Measurements from ENCODE around the gene ABL1.
"Not testable (repeated sequence)": the region's sequence is repeated elsewhere in the genome, so short reads cannot be mapped to it uniquely, and the experiment has no call there.

Gene ABL1

DNA sequence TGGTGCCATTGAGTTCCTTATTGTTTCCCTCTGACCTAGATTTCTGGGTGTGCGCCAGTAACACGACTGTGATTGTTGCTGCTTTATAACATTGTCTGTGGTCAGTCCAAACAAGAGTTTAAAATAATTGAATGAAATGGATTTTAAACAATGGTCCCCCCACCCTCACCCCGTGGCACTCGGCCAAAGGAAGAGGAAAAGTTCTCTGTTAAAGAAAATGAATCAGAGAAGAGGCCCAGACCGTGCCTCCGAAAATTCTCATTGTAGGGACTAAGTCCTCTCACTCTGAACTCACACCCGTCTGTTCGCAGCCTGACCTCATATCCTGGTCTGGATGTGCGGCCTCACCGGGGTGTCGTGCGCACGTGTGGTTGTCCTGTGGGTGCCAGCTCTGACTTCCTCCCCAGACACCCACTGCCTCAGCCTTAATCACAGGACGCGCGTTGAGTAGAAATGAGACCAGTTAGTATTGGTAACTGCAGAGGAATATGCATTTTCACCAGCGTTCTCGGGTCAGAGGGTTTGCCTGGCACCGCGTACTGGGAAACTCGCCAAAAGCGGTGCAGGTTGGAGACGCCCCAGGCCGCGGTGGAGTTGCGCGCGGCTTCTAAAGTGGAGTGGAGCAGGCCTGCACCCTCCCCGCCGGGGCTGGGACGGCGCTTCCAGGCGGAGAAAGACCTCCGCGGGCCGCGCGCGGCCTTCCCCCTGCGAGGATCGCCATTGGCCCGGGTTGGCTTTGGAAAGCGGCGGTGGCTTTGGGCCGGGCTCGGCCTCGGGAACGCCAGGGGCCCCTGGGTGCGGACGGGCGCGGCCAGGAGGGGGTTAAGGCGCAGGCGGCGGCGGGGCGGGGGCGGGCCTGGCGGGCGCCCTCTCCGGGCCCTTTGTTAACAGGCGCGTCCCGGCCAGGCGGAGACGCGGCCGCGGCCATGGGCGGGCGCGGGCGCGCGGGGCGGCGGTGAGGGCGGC is at the start of gene ABL1:
Gene ABL1, plus strand, starts transcription at position 884 of the 966 bp plus-strand sequence. CDS start 193 bp downstream, outside the sequence.
- DNase-seq (ENCODE audit: low spot score), result peak; percentile 76

DNA sequence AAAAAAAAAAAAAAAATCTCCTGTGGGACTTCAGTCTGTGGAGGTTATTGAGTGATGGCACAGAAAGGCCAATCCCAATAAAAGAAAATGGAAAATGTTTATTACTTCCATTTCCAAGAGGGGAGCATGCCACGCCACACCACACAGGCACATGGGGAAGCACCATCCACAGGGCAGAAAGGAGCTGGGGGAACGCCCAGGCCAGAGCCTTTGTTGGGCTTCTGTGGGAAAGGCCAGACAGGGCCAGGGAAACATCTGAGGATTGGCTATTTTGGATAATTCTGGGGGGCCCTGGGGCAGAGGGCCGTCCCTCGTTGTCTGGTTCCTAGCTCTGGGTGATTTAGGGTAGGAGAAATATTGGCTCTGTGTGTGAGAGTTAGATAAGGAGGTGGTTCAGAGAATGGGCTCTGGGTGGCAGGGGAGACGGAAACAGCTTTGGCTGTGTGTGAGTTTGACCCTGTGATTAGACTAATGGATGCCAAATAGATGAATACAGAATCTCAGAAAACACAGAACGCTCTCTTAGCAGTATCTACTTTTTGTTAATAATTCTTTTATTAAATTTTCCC is 49.0 kb upstream of the ABL1 start:
- no peak for DNase-seq (ENCODE audit: low spot score)

DNA sequence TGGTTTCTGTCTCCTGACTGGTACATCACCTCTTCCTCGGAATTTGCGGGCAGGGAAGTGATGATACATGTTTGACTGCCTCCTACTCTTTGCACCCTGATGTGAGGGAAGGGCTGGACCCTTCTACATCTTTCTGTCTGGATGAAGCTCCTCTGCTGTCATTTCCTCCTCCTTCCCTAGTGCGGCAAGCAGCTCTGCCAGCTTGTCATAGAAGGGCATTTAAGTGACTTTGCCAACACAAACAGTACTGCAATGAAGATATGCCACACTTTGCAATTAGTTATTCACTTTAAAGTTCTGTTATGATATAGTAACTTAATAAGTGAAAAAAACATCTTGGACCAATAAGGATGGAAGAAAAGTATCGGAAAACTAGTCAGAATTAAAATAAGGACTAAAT is 48.5 kb upstream of the ABL1 start:
- no peak for DNase-seq (ENCODE audit: low spot score)

DNA sequence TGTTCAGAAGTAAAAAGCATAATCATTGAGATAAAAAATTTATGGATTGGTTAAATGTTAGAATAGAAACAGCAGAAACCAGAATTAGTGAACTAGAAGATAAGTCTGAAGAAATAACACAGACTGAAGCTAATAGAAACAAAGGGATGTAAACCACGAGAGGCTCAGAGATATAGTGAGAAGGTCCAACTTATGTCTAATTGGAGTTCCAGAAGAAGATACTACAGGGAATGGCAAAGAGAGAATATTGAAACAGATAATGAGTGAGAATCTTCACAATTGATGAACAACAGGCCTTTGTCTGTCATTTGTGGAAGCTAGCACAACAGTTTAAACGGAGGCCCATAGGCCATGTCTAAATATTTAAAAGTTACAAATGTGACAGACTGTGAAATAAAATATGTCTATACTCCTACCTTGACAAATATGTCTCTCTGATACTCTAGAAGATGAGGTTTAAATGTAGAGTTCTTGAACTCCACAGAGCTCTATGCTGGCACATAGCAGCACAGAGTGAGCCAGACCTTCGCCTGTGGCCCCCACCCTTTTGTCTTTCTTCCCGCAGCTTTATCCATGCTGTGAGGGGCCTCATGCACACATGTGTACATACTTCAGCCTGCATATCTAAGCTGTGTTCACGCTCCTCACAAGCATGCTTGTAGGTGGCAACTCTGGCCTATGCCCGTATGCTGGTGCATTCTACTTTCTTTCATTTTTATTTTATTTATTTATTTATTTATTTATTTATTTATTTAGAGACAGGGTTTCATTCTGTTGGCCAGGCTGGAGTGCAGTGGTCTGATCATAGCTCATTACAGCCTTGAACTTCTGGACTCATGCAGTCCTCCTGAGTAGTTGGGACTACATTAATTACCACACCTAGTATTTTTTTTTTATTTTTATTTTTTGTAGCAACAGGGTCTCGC is 45.0 kb upstream of the ABL1 start:
- no peak for DNase-seq (ENCODE audit: low spot score)

DNA sequence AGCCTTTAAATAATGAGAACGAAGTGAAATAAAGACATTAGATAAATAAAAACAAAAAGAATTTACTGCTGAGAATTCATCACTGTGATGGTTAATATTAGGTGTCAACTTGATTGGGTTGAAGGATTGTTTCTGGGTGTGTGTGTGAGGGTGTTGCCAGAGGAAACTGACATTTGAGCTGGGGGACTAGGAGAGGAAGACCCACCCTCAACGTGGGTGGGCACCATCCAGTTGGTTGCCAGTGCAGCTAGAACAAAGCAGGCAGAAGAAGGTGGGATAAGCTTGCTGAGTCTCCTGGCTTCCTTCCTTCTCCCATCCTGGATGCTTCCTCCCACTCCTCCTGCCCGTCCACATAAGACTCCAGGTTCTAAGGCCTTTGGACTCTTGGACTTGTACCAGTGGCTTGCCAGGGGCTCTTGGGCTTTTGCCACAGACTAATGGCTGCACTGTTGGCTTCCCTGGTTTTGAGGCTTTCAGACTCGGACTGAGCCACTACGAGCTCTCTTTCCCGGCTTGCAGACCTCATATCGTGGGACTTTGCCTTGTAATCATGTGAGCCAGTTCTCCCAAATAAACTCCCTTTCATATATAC is 43.7 kb upstream of the ABL1 start:
- DNase-seq (ENCODE audit: low spot score), result no peak

DNA sequence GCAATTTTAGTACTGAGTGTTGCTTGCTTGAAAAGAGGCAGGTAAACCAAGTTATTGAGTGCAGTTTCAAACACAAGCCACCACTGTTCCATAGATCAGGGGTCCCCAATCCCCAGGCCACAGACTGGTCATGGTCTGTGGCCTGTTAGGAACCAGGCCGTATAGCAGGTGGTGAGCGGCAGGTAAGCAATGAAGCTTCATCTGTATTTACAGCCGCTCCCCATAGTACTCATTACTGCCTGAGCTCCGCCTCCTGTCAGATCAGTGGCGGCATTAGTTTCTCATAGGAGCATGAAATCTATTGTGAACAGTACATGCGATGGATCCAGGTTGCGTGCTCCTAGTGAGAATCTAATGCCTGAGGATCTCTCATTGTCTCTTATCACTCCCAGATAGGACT is 41.5 kb upstream of the ABL1 start:
- DNase-seq (ENCODE audit: low spot score), result no peak

DNA sequence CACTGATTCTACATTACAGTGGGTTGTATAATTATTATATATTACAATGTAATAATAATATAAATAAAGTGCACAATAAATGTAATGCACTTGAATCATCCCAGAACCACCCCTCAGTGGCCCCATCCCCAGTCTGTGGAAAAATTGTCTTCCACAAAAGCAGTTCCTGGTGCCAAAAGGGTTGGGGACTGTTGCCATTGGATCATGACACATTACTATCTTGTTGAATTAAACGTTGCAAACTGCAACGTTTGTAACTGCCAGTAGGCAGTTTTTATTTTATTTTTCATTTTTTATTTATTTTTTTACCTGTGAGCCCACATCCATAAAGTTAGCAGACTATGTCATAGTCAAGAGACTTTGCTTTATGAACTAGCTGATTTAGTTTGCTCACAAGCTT is 41.0 kb upstream of the ABL1 start:
- not testable (repeated sequence) for DNase-seq (ENCODE audit: low spot score)

DNA sequence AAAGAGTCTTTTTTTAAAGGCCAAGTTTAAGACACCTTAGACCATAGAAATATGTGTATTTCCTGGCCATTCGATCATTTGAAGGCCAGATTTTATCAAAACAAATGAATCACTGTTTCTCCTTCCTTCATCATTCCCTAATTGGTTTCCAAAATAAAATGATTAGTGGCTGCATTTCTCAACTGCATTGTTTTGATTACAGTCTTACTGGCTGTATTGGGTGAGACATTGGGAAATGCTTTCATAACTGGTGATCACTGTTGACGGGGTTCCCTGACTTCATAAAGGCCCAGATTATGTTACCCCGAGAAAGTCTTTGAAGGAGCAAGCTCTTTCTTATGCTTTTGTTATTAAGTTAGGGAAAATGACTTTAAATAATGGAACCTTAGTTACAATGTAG is 40.6 kb upstream of the ABL1 start:
- peak; percentile 35 for DNase-seq (ENCODE audit: low spot score)

DNA sequence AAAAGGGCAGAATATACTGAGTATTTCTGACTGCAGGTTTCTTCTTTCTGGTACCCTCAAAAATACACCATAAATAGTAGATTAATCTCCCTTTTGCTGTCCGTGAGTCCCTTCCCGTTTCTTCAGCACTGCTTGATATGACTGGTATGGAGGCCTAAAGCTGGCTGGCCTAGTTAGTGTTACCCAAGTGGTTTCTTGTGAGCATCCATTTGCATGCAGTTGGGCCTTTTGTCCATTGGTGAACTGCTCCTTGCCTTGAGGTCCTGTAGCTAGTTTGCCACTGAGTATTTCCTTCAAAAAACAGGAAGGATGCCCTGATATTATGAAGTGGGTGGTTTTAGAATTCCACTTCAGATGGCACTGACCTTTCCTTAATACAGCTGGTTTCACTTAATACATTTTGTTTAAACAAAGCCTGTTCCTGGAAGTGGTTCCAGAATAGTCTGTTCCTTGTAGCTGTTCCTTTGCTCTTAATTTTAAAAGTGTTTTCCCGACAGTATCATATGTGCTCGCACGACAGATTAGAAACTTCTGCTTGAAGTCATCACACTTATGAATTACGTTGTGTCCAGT is 40.0 kb upstream of the ABL1 start:
- DNase-seq (ENCODE audit: low spot score), result peak; percentile 11

DNA sequence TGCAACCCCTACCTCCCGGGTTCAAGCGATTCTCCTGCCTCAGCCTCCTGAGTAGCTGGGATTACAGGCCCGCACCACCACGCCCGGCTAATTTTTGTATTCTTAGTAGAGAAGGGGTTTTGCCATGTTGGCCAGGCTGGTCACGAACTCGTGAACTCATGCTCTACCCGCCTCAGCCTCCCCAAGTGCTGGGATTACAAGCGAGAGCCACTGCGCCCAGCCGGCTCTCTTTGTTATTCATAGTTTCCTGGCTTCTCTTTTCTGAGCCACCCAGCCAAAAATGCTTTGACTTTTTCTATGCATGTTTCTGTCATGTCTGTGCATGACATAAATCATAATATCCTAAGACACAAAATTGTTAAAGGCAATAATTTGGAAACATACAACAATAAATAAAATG is 31.9 kb upstream of the ABL1 start:
- not testable (repeated sequence) for DNase-seq (ENCODE audit: low spot score)

DNA sequence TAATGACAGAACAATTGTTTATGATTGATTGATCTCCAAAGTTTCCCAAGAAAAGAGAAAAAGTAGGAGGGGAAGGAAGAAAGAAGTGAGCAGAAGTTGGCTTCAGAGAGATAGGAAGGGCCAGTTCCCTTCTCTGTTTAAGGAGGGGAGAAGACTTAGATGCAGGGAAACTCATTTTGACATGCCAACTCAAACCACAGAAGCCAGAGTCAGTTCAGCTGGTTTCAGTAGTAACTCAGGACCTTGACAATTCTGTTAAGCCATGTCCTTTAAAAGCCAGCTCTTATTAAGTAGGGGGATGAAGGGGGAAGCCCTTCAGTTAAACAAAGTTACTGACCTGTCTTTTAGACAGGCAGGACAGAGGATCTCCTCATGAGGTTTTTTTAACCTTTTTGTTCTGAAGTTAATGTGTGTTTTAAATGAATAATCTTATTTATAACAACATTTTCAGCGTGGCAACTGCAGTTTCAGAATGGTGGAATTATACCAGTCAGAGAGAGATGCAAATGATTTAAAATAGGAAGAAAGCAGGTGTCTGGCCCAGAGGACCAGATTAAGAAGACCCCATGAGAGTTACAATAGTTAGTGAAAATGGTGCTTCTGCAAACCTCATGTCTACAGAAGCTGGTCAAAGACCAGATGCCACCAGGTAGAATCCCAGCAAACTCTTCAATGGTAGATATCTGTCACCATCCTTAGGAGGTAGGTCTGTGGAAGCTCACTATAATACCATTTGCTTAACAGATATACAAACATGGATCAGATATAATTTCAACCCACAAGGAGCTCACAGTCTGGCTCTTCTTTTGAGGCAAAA is 29.3 kb upstream of the ABL1 start:
- DNase-seq (ENCODE audit: low spot score), result no peak

DNA sequence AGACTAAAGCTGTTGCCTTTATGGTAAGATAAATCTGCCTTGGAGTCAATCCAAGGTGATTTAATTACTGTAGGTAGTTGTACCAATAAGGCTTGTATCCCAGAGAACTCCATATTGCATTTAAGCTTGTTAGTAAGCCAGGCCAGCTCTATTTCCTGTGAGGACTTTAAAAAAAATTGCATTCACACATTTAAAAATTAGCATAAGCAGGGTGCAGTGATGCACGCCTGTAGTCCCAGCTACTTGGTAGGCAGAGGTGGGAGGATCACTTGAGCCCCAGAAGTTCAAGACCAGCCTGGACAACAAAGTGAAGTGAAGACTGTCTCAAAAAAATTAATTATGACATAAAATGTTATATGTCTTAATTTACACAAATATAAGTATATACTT is 28.7 kb upstream of the ABL1 start:
- no peak for DNase-seq (ENCODE audit: low spot score)

DNA sequence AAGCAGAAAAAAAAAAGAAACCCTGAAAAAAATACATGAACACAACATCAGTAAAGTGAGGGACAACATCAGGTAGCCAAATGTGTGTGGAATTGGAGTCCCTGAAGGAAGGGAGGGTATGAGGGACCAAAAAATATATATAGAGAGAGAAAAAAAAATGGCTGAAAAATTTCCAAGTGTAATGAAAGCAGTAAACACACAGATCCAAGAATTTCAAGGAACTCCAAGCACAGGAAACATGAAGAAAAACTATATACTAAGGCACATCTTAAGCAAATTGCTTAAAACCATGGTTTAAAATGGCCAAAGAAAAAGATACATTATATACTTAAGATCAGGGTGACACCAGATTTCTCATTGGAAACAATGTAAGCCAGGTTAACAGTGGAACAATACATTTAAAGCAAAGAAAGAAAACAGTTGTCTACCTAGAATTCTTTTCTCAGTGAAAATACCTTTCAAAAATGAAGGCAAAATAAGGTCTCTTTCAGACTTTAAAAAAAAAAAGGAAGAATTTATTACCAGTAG is 24.4 kb upstream of the ABL1 start:
- DNase-seq (ENCODE audit: low spot score), result no peak

DNA sequence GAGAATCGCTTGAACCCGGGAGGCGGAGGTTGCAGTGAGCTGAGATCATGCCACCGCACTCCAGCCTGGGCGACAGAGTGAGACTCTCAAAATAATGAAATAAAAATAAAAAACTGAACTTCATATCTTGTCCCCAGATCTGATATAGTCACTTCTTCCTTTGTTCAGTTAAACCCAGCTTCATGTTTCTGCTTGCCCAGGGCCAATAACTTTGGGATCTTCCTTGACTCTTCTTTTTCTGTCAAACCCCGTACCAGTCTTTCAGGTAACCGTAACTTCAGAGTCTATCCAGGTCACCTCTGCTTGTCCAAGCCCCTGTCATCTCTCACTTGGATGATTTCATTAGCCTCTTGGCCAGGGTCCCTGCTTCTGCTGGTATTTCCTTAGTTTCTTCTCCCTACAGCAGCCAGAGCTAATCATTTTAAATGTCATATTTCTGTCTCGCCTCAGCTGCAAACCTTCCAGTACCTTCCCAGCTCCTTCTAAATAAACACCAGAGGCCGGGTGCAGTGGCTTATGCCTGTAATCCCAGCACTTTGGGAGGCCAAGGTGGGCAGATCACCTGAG is 19.7 kb upstream of the ABL1 start:
- no peak for DNase-seq (ENCODE audit: low spot score)

DNA sequence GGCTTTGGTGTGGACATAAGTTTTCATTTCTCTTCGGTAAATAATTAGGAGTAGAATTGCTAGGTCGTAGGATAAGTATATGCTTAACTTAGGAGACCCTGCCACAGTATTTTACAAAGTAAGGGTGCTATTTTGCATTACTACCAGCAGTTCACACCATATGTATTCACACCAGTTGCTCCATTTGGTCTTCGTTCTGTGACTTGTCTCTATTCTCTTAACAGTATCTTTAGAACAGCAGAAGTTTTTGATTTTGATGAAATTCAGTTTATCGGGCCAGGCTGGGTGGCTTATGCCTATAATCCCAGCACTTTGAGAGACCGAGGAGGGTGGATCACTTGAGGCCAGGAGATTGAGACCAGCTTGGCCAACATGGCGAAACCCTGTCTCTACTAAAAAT is 17.1 kb upstream of the ABL1 start:
- no peak for DNase-seq (ENCODE audit: low spot score)

DNA sequence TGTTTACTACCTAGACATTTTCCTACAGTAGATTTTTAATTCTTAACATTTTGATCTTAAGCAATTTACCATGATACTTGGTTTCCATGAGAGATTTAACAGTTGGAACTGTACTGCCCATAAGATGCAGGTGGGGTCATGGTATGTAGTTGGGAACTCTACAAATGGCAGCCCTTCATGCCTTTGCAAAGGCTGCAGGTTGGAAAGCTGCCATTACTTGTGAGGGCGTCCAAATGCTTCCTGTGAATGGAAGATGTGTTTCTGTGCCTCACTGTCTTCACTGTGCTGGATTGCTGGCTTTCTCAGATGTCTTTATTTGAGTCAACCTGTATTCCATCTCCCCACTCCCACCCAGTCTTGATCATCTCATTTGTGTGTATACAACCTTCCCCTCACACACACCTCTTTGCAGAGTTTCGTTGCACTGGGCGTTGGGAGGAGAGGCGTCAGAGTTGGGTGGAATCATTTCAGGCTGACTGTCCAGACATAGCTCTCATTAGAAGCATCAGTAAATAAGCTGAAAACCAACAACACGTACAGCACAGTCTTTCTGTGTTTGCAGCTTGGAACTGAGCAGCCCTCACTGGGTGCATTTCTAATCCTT is 14.8 kb upstream of the ABL1 start:
- no peak for DNase-seq (ENCODE audit: low spot score)

DNA sequence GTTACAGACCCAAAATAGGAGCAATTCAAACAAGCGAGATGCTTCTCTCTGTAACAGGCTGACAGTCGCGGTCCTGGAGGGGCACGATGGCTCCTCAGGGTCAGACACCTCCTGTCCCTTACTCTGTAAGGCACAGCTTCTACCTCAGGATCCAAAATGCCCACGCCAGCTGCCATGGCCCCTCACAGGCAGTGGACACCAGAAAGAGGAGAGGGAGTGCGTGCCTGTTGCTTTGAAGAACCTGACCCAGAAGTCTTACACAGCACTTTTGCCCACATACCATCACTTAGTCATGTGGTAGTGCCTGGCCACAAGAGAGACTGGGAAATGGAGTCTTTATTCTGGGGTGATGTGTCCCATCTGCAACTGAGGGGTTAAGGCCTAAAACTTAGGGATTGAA is 11.6 kb upstream of the ABL1 start:
- peak; percentile 39 for DNase-seq (ENCODE audit: low spot score)

DNA sequence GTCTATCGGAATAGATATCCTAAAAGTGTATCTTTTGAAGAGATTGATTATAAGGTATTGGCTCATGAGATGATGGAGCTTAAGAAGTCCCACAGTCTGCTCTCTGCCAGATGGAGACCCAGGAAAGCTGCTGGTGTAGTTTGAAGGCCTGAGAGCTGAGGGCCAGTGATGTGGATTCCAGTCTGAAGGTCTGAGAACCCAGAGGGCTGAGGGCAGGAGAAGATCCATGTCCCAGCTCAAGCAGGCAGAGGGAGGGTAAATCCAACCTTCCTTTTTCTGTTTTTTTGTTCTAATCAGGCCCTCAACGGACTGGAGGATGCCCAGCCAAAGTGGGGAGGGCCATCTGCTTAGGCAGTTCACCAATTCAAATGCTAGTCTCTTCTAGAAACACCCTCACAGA is 11.0 kb upstream of the ABL1 start:
- no peak for DNase-seq (ENCODE audit: low spot score)

DNA sequence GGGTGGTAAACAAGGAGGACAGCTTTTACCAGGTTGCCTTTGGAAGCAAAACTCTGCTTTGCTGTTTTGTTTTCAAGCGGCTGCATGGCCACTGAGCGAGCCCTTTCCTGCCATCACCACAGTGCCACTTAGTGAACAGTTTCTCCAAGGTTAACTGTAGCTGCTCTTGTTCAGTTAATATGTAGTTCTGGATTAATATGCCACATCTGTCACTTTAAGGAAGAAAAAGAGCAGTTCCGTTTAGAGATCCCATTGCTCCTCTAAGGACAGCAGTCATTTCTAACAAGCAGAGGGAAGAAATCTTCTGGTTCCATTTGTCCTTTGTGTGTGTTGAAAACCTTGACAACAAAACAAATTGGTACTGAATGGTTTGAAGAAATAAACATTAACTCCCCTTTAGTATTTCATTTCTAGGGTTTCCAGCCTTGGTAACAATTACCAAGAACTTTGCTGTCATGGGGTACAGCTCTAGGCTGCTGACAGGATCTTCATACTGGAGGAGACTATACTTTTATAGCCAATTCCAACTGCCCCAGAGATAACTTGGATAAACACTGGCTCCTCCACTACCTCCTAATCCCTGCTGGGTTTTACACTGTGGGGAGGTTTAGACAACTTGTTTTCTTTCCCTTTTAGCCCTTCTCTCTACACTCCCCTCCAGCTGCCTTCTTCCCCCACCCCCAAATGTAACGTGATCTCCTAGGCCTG is 10.3 kb upstream of the ABL1 start:
- peak; percentile 54 for DNase-seq (ENCODE audit: low spot score)
